GM18873 (cell line): ENCODE data around the gene METTL26.

Experiments used
- ATAC-seq: cut with Tn5 transposase; IDR thresholded peaks from one replicate; pipeline ENCODE4 v1.9.1; 2021; ENCODE audit warnings: mild to moderate bottlenecking, moderate library complexity, moderate number of reproducible peaks; ENCODE audit not compliant: unreplicated experiment, low FRiP score

The METTL26 gene

GRCh38 chr16:636206-637080 is at the start of gene METTL26:
TSS of gene METTL26 (minus strand) at chr16:636305. CDS start at chr16:636290, 15 bp downstream.
- ATAC-seq, result peak; percentile 58

- no peak for ATAC-seq
Measured at GRCh38 chr16:684961-685696, 49.0 kb upstream of the METTL26 start.

GRCh38 chr16:684071-684794 is 48.1 kb upstream of the METTL26 start, which contains the start of gene JMJD8:
TSS of gene JMJD8 (minus strand) at chr16:684334. CDS start at chr16:684319, 15 bp downstream.
- ATAC-seq, result peak; percentile 64

DNA sequence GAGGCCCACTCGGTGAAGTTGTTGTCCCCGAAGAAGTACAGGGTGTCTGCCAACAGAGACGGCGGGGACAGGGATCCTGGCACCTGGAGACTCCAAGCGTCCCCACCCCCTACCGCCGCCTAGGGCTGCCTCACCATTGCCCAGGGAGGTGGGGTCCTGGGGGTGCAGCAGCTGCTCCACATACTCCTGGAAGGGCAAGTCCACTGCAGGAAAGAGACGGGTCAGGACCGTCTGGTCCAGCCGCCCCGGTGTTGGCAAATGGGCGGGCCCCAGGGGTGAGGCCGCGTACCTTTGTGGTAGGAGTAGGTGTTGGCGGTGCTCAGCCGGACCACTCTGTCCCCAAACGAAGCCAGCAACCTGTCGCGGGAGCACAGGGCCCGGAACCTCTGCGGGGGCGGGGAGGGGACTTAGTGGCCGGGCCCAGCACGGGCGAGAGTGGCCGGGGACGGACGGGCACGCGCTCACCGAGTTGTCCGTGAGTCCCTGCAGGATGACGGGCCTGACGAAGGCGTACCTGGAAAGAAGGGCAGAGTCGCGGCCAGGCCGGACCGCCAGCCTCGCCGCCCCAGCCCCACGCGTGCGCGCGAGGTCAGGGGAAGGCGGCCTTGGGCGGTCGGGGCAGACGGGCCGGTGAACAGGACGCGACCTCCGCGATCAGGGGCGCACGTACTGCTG is 47.4 kb upstream of the METTL26 start:
- no peak for ATAC-seq

DNA sequence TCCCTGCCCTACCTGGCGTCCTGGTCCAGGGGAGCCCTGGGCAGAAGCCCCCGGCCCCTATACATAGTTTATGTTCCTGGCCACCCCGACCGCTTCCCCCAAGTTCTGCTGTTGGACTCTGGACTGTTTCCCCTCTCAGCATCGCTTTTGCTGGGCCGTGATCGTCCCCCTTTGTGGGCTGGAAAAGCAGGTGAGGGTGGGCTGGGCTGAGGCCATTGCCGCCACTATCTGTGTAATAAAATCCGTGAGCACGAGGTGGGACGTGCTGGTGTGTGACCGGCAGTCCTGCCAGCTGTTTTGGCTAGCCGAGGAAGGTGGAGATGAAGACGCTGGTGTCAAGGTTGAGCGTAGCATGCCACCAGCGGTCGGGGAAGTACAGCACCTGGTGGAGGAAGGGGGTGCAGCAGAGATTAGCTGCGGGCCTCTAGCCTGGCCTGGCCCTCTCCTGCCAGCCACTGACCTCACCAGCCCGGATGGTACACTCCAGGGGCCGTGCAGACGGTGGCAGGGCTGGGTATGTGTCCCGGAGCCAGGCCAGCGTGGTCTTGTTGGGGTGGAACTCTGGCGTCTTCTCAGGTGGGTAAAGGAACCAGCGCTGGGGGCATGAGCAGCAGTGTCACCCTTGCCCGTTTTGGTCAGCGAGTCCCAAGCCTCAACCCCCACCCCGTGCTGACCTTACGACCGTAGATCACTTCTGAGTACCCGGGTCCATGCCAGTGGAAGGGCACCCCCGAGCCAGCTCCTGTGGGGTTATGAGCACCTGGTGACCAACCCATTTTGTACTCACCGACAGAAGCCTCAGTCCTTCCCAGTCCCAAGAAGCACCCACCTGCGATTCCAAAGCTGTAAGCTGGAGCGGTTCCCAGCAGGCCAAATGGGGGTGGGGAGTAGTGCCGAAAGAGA is 46.6 kb upstream of the METTL26 start:
- ATAC-seq, result no peak

DNA sequence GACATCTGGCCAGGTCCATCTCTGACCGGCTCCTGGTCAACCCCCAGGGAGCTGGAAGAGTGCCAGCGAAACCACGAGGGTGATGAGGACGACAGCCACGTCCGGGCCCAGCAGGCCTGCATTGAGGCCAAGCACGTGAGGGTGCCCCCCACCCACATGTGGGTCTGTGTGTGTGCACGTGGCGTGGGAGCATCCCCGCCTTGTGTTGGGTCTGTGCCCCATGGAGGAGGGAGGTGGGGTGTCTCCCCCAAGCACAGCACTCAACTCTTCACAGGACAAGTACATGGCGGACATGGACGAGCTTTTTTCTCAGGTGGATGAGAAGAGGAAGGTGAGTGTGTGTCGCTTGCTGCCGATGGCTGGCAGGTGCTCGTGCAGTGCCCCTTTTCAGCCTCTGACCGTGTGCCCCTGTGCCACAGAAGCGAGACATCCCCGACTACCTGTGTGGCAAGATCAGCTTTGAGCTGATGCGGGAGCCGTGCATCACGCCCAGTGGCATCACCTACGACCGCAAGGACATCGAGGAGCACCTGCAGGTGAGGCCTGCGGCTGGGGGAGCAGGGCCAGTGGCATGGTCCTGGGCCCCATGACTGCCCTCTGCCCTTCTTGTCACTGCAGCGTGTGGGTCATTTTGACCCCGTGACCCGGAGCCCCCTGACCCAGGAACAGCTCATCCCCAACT is 45.8 kb upstream of the METTL26 start:
- ATAC-seq, result no peak

GRCh38 chr16:680967-681745 is 45.1 kb upstream of the METTL26 start:
- no peak for ATAC-seq

DNA sequence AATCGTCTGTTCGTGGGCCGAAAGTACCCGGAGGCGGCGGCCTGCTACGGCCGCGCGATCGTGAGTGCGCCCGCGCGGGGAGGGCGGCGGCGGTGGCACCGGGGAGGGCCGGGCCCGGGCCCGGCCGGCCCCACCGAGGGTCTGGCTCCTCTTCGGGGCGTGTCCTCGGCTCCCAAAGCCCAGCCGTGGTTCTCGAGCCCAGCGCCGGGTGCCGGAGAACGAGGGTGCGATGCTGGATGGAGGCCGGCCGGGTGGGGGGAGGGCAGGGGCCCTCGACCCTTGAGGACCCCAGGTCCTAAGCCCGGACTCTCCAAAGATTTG is 44.5 kb upstream of the METTL26 start:
- ATAC-seq, result no peak

- no peak for ATAC-seq
Measured at GRCh38 chr16:679814-680624, 43.9 kb upstream of the METTL26 start, which contains the start of gene STUB1. TSS of gene STUB1 (plus strand) at chr16:680410. CDS start at chr16:680526, 116 bp downstream.

DNA sequence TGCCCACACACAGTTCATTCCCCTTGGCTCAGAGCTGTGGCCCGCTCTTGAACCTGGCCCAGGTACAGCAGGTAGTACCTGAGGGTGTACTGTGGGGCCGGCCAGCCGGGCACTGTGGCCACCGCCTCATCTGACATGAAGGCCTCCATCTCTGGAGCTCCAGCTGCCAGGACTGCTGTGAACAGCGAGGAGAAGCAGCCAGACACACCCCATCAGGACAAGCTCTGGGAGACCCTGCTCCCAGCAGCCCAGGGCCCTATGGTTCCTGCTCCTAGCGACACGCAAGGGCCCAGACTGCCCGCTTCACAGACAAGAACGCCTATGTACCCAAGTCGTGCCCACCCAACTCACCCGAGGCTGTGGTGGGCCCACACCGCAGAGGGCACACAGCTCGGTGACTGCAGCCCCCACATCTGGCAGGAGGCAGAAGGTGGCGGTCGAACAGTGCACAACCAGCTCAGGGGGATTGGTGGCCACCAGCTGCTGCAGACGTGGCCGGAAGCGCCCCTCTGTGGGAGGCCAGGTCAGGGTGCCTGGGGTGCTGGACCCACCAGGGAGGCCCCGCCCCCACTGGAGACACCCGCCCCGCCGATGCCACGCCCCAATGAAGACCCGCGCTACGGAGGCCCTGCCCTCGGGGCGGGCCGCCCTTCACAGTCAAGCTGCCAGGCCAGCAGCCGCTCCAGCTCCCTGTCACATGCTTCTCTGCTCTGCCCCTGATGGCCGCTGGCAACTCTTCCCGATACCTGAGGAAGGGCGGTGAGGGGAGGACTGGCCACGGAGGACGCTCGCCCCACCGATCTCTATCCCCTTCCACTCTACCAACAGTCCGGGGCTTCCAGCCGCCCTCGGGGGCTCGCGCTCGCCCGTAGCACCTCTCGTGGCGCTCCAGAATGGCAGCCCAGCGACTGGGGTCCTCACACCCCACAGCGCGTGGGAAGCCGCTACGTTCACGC is 43.0 kb upstream of the METTL26 start:
- ATAC-seq, result no peak

GRCh38 chr16:678209-678857 is 42.2 kb upstream of the METTL26 start:
- no peak for ATAC-seq

GRCh38 chr16:677316-678190 is 41.4 kb upstream of the METTL26 start:
- no peak for ATAC-seq

- no peak for ATAC-seq
Measured at GRCh38 chr16:676913-677312, 40.8 kb upstream of the METTL26 start.

GRCh38 chr16:676565-676902 is 40.4 kb upstream of the METTL26 start:
- no peak for ATAC-seq
